Neural cell (in vitro differentiated cells): ENCODE data around the gene SPDL1. TPM values are rescaled to one million over a fixed set of nuclear protein-coding genes. Genes with fewer than 3 reads are reported as not detected.

Experiments
- H2AFZ ChIP-seq: fragments of 200-600, 300-800 bp; sonication (generic), shearing (Covaris generic); 2 replicates; pipeline ENCODE4 v1.6.0; 2014; ENCODE audit warnings: low read depth, mild to moderate bottlenecking, antibody characterized with exemption, low read length, moderate library complexity
- H3F3A ChIP-seq: fragments of 200-600 bp; shearing (Covaris generic); 2 replicates; pipeline ENCODE4 v1.6.1; 2016; ENCODE audit warnings: mild to moderate bottlenecking, moderate library complexity, mixed read lengths, antibody characterized with exemption, low read length; ENCODE audit not compliant: insufficient read depth, poor library complexity, severe bottlenecking
- H3K27ac ChIP-seq: fragments of 200-600, 300-800 bp; sonication (generic), shearing (Covaris generic); 2 replicates; pipeline ENCODE4 v1.5.1; 2014; ENCODE audit warnings: mild to moderate bottlenecking, low read length, moderate library complexity
- H3K27me3 ChIP-seq: fragments of 300-800, 200-600 bp; sonication (generic), shearing (Covaris generic); 2 replicates; pipeline ENCODE4 v1.6.0; 2014; ENCODE audit warnings: mild to moderate bottlenecking, low read depth, low read length, moderate library complexity; ENCODE audit not compliant: insufficient read depth
- H3K36me3 ChIP-seq: fragments of 300-800, 200-600 bp; sonication (generic), shearing (Covaris generic); 2 replicates; pipeline ENCODE4 v1.5.1; 2014; ENCODE audit warnings: mild to moderate bottlenecking, antibody characterized with exemption, low read length, moderate library complexity; ENCODE audit not compliant: insufficient read depth
- H3K4me2 ChIP-seq: fragments of 300-800, 200-600 bp; sonication (generic), shearing (Covaris generic); 2 replicates; pipeline ENCODE4 v1.6.0; 2014; ENCODE audit warnings: mild to moderate bottlenecking, low read length
- H3K4me3 ChIP-seq: fragments of 300-800, 200-600 bp; sonication (generic), shearing (Covaris generic); 2 replicates; pipeline ENCODE4 v1.5.1; 2014; ENCODE audit warnings: mild to moderate bottlenecking, low read length, moderate library complexity
- H3K79me2 ChIP-seq: fragments of 200-600 bp; shearing (Covaris generic); replicated peaks from 2 replicates; pipeline ENCODE4 v1.6.0; 2014; ENCODE audit warnings: mild to moderate bottlenecking, low read length, moderate library complexity; ENCODE audit not compliant: insufficient read depth
- H3K9ac ChIP-seq: fragments of 300-800, 200-600 bp; sonication (generic), shearing (Covaris generic); 2 replicates; pipeline ENCODE4 v1.6.1; 2016; ENCODE audit warnings: mild to moderate bottlenecking, low read length, mixed read lengths
- H3K9me2 ChIP-seq: fragments of 200-600 bp; shearing (Covaris generic); 2 replicates; pipeline ENCODE4 v1.6.1; 2016; ENCODE audit warnings: mild to moderate bottlenecking, low read length, mixed read lengths; ENCODE audit not compliant: insufficient read depth
- H3K9me3 ChIP-seq: fragments of 200-600, 300-800 bp; sonication (generic), shearing (Covaris generic); 2 replicates; pipeline ENCODE4 v1.6.1; 2016; ENCODE audit warnings: mild to moderate bottlenecking, mixed run types, low read length, moderate library complexity, mixed read lengths
- H4K20me1 ChIP-seq: fragments of 200-600 bp; shearing (Covaris generic); 2 replicates; pipeline ENCODE4 v1.6.1; 2016; ENCODE audit warnings: mild to moderate bottlenecking, mixed run types; ENCODE audit not compliant: insufficient read depth
- EP300 ChIP-seq: fragments of 450-650 bp; conservative IDR thresholded peaks from 2 replicates; pipeline ENCODE4 v1.6.1; 2014; ENCODE audit warnings: antibody characterized with exemption, mild to moderate bottlenecking, moderate library complexity; ENCODE audit not compliant: poor library complexity, severe bottlenecking
- EZH2 ChIP-seq: fragments of 200-600, 300-800 bp; shearing (Covaris generic), sonication (generic); IDR thresholded peaks from 2 replicates; pipeline ENCODE4 v1.6.1; 2014; ENCODE audit warnings: antibody characterized with exemption, low read length, borderline replicate concordance, mild to moderate bottlenecking; ENCODE audit not compliant: insufficient read depth, poor library complexity, severe bottlenecking
- MXI1 ChIP-seq: fragments of 450-650 bp; conservative IDR thresholded peaks from 2 replicates; pipeline ENCODE4 v1.6.1; 2014; ENCODE audit warnings: antibody characterized with exemption, mild to moderate bottlenecking; ENCODE audit not compliant: poor library complexity, severe bottlenecking
- POLR2AphosphoS5 ChIP-seq: IDR thresholded peaks from 2 replicates; pipeline ENCODE4 v1.6.1; 2012
- RAD21 ChIP-seq: fragments of 450-650 bp; conservative IDR thresholded peaks from 2 replicates; pipeline ENCODE4 v1.6.1; 2014; ENCODE audit warnings: antibody characterized with exemption, mild to moderate bottlenecking, moderate library complexity
- SMC3 ChIP-seq: fragments of 450-650 bp; conservative IDR thresholded peaks from 2 replicates; pipeline ENCODE4 v1.6.1; 2014; ENCODE audit warnings: antibody characterized with exemption, mild to moderate bottlenecking, moderate library complexity; ENCODE audit not compliant: poor library complexity
- TAF1 ChIP-seq: IDR thresholded peaks from 2 replicates; pipeline ENCODE4 v1.6.1; 2012; ENCODE audit warnings: low read depth
- polyA plus RNA-seq: library from polyadenylated mRNA; depleted of rRNA; stranded (reverse); fragments of >200 nt; gene quantifications from 2 replicates; pipeline ENCODE4 v1.2.3, GENCODE V29; 2014
- TF ChIP-seq, protein P1 (sequence below): fragments of 450-650 bp; IDR thresholded peaks from 2 replicates; pipeline ENCODE4 v1.5.1; 2014; ENCODE audit warnings: antibody characterized with exemption, mild to moderate bottlenecking, moderate library complexity; ENCODE audit not compliant: poor library complexity, severe bottlenecking
- TF ChIP-seq, protein P2 (sequence below): IDR thresholded peaks from 2 replicates; pipeline ENCODE4 v1.6.1; 2012; ENCODE audit warnings: borderline replicate concordance

Gene SPDL1
- polyA plus RNA-seq, 1 donor from 2014 or later = 26.6 TPM

DNA sequence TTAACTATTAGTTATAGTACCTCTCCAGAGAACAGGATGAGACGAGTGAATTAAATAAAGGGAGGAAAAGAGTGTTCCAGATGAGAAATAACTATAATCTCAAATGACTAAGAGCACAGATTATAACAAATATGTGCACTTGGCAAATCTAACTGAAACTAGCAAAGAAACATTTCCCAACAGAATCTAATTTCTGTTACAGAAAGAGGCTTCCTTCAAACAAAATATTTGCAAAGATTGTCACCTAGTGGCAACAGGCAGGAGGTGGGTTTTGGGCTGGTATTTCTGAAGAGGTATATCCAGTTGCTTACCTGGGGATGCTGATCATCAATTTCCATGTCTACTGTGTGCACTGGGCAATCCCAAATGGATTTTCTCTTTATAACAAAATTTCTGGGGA, 5.6 kb upstream of the SPDL1 start:
- Histone ChIP-seq H2AFZ (no peak overlapping the region), H3K9ac (no peak overlapping the region), H3F3A (no peaks in the 10 kb centered on the region), H3K36me3 (no peaks in the 10 kb centered on the region), H3K27ac (no peak overlapping the region), H3K9me2 (no peaks in the 10 kb centered on the region), H3K27me3 (no peaks in the 10 kb centered on the region), H3K4me2 (no peak overlapping the region), H4K20me1 (no peaks in the 10 kb centered on the region), H3K9me3 (no peaks in the 10 kb centered on the region), H3K79me2 (no peaks in the 10 kb centered on the region), H3K4me3 (no peak overlapping the region)
- TF ChIP-seq MXI1 = no peak
- TF ChIP-seq RAD21 = peak; percentile 36
- TF ChIP-seq SMC3 = peak; percentile 45

DNA sequence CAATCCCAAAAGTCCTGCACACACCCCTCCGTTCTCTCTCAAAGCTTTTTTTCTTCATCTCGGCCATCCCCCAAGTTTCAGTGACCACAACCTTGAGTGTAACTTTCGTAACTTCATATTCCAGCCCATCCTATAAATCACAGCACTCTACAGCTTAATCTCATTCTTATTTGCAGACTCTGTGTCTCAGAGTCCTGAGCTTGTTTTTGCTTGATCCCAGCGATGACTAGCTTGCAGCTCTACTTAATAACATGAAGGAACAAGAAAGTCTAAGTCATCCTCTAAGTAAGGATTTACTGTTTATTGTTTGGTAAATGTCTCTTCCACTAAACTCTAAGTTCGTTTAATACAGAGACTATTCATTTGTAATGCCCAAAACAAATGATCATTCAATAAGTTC, 2.6 kb upstream of the SPDL1 start:
- Histone ChIP-seq H3K27me3 (no peaks in the 10 kb centered on the region), H3K27ac (no peak overlapping the region), H3K4me2 (no peak overlapping the region), H3K4me3 (no peak overlapping the region), H2AFZ (no peak overlapping the region), H3F3A (no peaks in the 10 kb centered on the region), H3K36me3 (no peaks in the 10 kb centered on the region), H4K20me1 (no peaks in the 10 kb centered on the region), H3K79me2 (peaks cover 13% of the 10 kb centered on the region), H3K9ac (no peak overlapping the region), H3K9me3 (no peaks in the 10 kb centered on the region), H3K9me2 (no peaks in the 10 kb centered on the region)
- TF ChIP-seq TAF1 (no peak), POLR2AphosphoS5 (no peak), MXI1 (no peak), EP300 (no peak), RAD21 (no peak), SMC3 (no peak), EZH2 (no peak)
- TF ChIP-seq, protein P1, sequence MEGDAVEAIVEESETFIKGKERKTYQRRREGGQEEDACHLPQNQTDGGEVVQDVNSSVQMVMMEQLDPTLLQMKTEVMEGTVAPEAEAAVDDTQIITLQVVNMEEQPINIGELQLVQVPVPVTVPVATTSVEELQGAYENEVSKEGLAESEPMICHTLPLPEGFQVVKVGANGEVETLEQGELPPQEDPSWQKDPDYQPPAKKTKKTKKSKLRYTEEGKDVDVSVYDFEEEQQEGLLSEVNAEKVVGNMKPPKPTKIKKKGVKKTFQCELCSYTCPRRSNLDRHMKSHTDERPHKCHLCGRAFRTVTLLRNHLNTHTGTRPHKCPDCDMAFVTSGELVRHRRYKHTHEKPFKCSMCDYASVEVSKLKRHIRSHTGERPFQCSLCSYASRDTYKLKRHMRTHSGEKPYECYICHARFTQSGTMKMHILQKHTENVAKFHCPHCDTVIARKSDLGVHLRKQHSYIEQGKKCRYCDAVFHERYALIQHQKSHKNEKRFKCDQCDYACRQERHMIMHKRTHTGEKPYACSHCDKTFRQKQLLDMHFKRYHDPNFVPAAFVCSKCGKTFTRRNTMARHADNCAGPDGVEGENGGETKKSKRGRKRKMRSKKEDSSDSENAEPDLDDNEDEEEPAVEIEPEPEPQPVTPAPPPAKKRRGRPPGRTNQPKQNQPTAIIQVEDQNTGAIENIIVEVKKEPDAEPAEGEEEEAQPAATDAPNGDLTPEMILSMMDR = no peak
- TF ChIP-seq, protein P2, sequence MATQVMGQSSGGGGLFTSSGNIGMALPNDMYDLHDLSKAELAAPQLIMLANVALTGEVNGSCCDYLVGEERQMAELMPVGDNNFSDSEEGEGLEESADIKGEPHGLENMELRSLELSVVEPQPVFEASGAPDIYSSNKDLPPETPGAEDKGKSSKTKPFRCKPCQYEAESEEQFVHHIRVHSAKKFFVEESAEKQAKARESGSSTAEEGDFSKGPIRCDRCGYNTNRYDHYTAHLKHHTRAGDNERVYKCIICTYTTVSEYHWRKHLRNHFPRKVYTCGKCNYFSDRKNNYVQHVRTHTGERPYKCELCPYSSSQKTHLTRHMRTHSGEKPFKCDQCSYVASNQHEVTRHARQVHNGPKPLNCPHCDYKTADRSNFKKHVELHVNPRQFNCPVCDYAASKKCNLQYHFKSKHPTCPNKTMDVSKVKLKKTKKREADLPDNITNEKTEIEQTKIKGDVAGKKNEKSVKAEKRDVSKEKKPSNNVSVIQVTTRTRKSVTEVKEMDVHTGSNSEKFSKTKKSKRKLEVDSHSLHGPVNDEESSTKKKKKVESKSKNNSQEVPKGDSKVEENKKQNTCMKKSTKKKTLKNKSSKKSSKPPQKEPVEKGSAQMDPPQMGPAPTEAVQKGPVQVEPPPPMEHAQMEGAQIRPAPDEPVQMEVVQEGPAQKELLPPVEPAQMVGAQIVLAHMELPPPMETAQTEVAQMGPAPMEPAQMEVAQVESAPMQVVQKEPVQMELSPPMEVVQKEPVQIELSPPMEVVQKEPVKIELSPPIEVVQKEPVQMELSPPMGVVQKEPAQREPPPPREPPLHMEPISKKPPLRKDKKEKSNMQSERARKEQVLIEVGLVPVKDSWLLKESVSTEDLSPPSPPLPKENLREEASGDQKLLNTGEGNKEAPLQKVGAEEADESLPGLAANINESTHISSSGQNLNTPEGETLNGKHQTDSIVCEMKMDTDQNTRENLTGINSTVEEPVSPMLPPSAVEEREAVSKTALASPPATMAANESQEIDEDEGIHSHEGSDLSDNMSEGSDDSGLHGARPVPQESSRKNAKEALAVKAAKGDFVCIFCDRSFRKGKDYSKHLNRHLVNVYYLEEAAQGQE = no peak
